GM18517 (cell line): Measurements from ENCODE around the gene LDHAL6B.

Experiments
- ATAC-seq: cut with Tn5 transposase; IDR thresholded peaks from one replicate; pipeline ENCODE4 v1.9.1; 2021; ENCODE audit warnings: mild to moderate bottlenecking, moderate library complexity; ENCODE audit not compliant: unreplicated experiment

LDHAL6B gene

GRCh38 chr15:59249816-59250215 lies 43.2 kb downstream of the LDHAL6B start:
- ATAC-seq: no peak

DNA sequence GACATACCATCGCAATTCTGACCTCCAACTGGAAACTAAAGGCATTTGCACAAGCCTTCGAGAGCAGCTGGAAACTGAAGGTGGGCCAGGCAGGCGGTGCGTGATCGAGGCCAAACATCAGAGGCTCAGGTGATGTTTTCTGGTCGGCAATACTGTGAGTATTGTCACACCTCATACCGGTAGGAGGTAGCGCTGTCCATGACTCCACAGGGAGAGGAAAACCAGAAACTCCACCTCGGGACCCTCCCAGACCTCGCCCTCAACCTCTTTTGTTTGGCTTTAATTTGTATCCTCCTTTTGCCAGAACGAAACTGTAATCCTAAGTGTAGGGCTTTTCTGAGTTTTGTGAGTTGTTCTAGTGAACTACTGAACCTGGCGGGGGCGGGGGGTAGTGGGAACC lies 43.6 kb downstream of the LDHAL6B start:
- ATAC-seq: no peak

GRCh38 chr15:59251001-59251845 lies 44.6 kb downstream of the LDHAL6B start:
- peak; percentile 59 for ATAC-seq

GRCh38 chr15:59252137-59252536 lies 45.5 kb downstream of the LDHAL6B start:
- no peak for ATAC-seq

- no peak for ATAC-seq
These were observed 49.2 kb downstream of the LDHAL6B start for GRCh38 chr15:59255680-59256336.

DNA sequence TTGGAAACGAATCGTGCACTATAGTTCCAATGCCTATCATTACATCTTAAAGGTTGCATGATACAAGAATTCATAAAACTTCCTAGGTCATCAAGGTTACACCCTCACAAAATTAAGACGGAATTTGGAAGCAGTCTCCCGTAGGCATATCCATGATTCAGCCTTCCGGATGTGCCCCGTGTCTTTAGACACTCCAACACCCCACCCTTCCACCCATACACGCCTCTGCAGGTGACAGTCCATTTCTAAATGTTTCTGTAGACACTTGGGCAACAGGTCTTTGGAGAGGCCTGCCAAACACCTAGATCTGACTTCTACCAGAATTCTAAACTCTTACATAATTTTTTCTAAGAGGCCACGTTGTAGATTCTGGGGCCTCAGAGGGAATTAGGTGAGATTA lies 49.8 kb downstream of the LDHAL6B start:
- no peak for ATAC-seq

DNA sequence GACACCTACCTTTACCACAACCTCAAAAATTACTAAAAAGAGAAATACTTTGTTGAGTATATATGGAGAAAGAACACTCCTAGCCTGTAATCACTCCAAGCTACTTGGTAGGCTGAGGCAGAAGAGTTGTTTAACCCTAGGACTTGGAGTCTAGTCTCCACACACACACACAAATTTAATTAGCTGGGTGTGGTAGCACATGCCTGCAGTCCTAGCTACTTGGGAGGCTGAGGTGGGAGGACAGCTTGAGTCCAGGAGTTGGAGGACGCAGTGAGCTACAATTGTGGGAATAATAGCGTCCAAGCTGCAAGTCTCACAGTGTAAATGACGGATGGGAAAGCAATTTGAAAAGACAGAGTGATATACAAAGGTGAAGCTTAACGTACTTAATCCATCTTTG lies 50.5 kb downstream of the LDHAL6B start:
- no peak for ATAC-seq
